ENCODE data around the gene CLEC4C. TPM values are rescaled to one million over a fixed set of nuclear protein-coding genes. Genes with fewer than 3 reads are reported as not detected.
"Not testable (repeated sequence)": the region's sequence is repeated elsewhere in the genome, so short reads cannot be mapped to it uniquely, and the experiment has no call there.

Gene CLEC4C
- total RNA-seq, 1 experiment from 2014 or later, result not detected

DNA sequence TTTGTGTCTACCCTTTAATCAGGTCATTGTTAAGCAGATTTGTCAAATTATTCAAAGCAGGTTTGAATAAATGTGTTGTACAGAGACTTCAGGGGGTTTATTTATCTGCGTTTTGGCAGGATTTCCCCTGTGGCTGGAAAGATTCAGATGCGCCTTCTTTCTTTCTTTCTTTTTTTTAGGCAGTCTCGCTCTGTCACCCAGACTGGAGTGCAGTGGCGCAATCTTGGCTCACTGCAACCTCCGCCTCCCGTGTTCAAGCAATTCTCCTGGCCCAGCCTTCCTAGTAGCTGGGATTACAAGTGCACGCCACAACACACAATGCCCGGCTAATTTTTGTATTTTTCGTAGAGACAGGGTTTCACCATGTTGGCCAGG lies 11.6 kb upstream of the CLEC4C start:
- CTCF ChIA-PET, result no interaction called here
- BruUV-seq (replicated peaks), result no TSS peak

GRCh38 chr12:7756993-7757392 lies 9.8 kb upstream of the CLEC4C start:
- H3K27me3 ChIP-seq (ENCODE audit: control insufficient read depth, insufficient read depth, low read length), result no peaks in the 10 kb centered on the region
- H3K4me3 ChIP-seq (ENCODE audit: low read depth in 2 of 2, low read length in 2 of 2), result no peak overlapping the region
- H3K36me3 ChIP-seq (ENCODE audit: control insufficient read depth, insufficient read depth, low read length), result no peaks in the 10 kb centered on the region
- intact Hi-C loops (cut with micrococcal nuclease; ENCODE audit: unreplicated experiment) (no loop called here), in situ Hi-C loops (cut with HindIII; ENCODE audit: low pct_unique_long_range_greater_than_20kb, low sequenced_read_pairs) (no loop called here)
- POLR2A ChIA-PET, result no interaction called here
- CTCF ChIA-PET, result no interaction called here
- no peak for ATAC-seq
- no peaks in the 10 kb centered on the region for H3K4me1 ChIP-seq (ENCODE audit: control insufficient read depth, insufficient read depth, low read length)
- no TSS peak for BruUV-seq (replicated peaks)
- TF ChIP-seq TCF7L2 (IDR thresholded peaks at IDR 0.05; ENCODE audit: low read depth, low read length) (no peak), SIN3A (IDR thresholded peaks at IDR 0.05; ENCODE audit: borderline replicate concordance, insufficient read depth, low read depth, low read length) (no peak)
- no peak overlapping the region for H3K27ac ChIP-seq (ENCODE audit: low read length)
- DNase-seq (ENCODE audit: low read depth, low spot score), result no peak
- no peaks in the 10 kb centered on the region for H3K9me3 ChIP-seq (ENCODE audit: control insufficient read depth, insufficient read depth, low read depth, low read length)

More for the DNA sequence above, 11.6 kb upstream of the CLEC4C start:
- in situ Hi-C loops (cut with HindIII; ENCODE audit: low pct_unique_long_range_greater_than_20kb, low sequenced_read_pairs) (no loop called here), intact Hi-C loops (cut with micrococcal nuclease; ENCODE audit: unreplicated experiment) (no loop called here)
- Histone ChIP-seq H3K4me3 (ENCODE audit: low read depth in 2 of 2, low read length in 2 of 2) (no peak overlapping the region), H3K4me1 (ENCODE audit: control insufficient read depth, insufficient read depth, low read length) (no peaks in the 10 kb centered on the region), H3K27ac (ENCODE audit: low read length) (no peak overlapping the region), H3K36me3 (ENCODE audit: control insufficient read depth, insufficient read depth, low read length) (no peaks in the 10 kb centered on the region), H3K9me3 (ENCODE audit: control insufficient read depth, insufficient read depth, low read depth, low read length) (no peaks in the 10 kb centered on the region), H3K27me3 (ENCODE audit: control insufficient read depth, insufficient read depth, low read length) (no peaks in the 10 kb centered on the region)
- DNase-seq (ENCODE audit: low read depth, low spot score) (no peak), ATAC-seq (no peak)
- POLR2A ChIA-PET, result no interaction called here
- TF ChIP-seq, protein P1, sequence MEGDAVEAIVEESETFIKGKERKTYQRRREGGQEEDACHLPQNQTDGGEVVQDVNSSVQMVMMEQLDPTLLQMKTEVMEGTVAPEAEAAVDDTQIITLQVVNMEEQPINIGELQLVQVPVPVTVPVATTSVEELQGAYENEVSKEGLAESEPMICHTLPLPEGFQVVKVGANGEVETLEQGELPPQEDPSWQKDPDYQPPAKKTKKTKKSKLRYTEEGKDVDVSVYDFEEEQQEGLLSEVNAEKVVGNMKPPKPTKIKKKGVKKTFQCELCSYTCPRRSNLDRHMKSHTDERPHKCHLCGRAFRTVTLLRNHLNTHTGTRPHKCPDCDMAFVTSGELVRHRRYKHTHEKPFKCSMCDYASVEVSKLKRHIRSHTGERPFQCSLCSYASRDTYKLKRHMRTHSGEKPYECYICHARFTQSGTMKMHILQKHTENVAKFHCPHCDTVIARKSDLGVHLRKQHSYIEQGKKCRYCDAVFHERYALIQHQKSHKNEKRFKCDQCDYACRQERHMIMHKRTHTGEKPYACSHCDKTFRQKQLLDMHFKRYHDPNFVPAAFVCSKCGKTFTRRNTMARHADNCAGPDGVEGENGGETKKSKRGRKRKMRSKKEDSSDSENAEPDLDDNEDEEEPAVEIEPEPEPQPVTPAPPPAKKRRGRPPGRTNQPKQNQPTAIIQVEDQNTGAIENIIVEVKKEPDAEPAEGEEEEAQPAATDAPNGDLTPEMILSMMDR (IDR thresholded peaks at IDR 0.05), result no peak
- TF ChIP-seq SIN3A (IDR thresholded peaks at IDR 0.05; ENCODE audit: borderline replicate concordance, insufficient read depth, low read depth, low read length) (no peak), REST (IDR thresholded peaks at IDR 0.05; ENCODE audit: insufficient read depth in 1 of 2, low read depth in 2 of 2, low read length in 1 of 2) (no peak), TCF7L2 (IDR thresholded peaks at IDR 0.05; ENCODE audit: low read depth, low read length) (no peak), POLR2AphosphoS5 (IDR thresholded peaks at IDR 0.05; ENCODE audit: low read depth, low read length) (no peak)

GRCh38 chr12:7755668-7756067 lies 8.5 kb upstream of the CLEC4C start:
- H3K9me3 ChIP-seq (ENCODE audit: control insufficient read depth, insufficient read depth, low read depth, low read length); H3K4me1 ChIP-seq (ENCODE audit: control insufficient read depth, insufficient read depth, low read length); POLR2A ChIA-PET; BruUV-seq (replicated peaks); H3K27me3 ChIP-seq (ENCODE audit: control insufficient read depth, insufficient read depth, low read length); H3K36me3 ChIP-seq (ENCODE audit: control insufficient read depth, insufficient read depth, low read length); H3K4me3 ChIP-seq (ENCODE audit: low read depth in 2 of 2, low read length in 2 of 2); ATAC-seq; H3K27ac ChIP-seq (ENCODE audit: low read length); CTCF ChIA-PET; intact Hi-C loops (cut with micrococcal nuclease; ENCODE audit: unreplicated experiment); in situ Hi-C loops (cut with HindIII; ENCODE audit: low pct_unique_long_range_greater_than_20kb, low sequenced_read_pairs); DNase-seq (ENCODE audit: low read depth, low spot score): not testable (repeated sequence)

DNA sequence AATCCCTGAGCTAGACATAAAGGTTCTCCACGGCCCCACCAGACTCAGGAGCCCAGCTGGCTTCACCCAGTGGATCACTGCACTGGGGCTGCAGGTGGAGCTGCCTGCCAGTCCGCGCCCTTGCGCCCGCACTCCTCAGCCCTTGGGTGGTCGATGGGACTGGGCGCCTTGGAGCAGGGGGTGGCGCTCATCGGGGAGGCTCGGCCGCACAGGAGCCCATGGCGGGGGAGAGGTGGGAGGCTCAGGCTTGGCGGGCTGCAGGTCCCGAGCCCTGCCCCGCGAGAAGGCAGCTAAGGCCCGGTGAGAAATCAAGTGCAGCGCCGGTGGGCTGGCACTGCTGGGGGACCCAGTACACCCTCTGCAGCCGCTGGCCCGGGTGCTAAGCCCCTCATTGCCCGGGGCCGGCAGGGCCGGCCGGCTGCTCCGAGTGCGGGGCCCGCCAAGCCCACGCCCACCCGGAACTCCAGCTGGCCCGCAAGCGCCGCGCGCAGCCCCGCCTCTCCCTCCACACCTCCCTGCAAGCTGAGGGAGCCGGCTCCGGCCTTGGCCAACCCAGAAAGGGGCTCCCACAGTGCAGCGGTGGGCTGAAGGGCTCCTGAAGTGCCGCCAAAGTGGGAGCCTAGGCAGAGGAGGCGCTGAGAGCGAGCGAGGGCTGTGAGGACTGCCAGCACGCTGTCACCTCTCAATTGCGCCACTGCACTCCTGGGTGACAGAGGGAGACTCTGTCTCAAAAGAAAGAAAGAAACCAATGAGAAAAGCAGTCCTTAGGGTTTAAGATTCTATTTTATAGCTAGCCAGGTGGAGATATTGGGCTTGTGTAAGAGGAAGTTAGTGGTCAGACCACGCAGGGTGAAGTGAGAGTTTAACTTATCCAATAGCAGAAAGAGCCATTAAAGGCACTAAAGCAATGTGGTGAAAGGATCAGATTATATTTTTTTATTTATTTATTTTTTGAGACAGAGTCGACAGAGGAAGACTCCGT lies 5.1 kb upstream of the CLEC4C start:
- BruUV-seq (replicated peaks); H3K27ac ChIP-seq (ENCODE audit: low read length); ATAC-seq; H3K4me1 ChIP-seq (ENCODE audit: control insufficient read depth, insufficient read depth, low read length); H3K9me3 ChIP-seq (ENCODE audit: control insufficient read depth, insufficient read depth, low read depth, low read length); intact Hi-C loops (cut with micrococcal nuclease; ENCODE audit: unreplicated experiment); DNase-seq (ENCODE audit: low read depth, low spot score); H3K36me3 ChIP-seq (ENCODE audit: control insufficient read depth, insufficient read depth, low read length); in situ Hi-C loops (cut with HindIII; ENCODE audit: low pct_unique_long_range_greater_than_20kb, low sequenced_read_pairs); H3K4me3 ChIP-seq (ENCODE audit: low read depth in 2 of 2, low read length in 2 of 2); H3K27me3 ChIP-seq (ENCODE audit: control insufficient read depth, insufficient read depth, low read length); CTCF ChIA-PET: not testable (repeated sequence)
- POLR2A ChIA-PET, result interaction anchor here (0.6 kb wide), 1 partner anchor 32 kb away, joined by 3 read pairs; no protein-coding TSS in a partner anchor
